Stimulated activated CD4-positive, alpha-beta T cell treated with anti-CD3 and anti-CD28 coated beads, TNF-alpha, amount 100 ng/mL, for 48 hours (primary cell): ENCODE measurements around the gene AADACL4.

Source experiments
- DNase-seq, 3 donors: peaks; one replicate each; pipeline ENCODE4 v3.0.0-alpha.2; 2020; ENCODE audit warnings: low read depth in 3 of 3

Gene AADACL4

GRCh38 chr1:12613180-12613579, 30.7 kb upstream of the AADACL4 start:
- no peak for DNase-seq

- no peak for DNase-seq
Measured at GRCh38 chr1:12614402-12615158, 29.3 kb upstream of the AADACL4 start.

- DNase-seq = no peak
Measured at GRCh38 chr1:12615159-12615864, 28.6 kb upstream of the AADACL4 start.

- DNase-seq = no peak
Measured at GRCh38 chr1:12615865-12616708, 27.8 kb upstream of the AADACL4 start.

DNA sequence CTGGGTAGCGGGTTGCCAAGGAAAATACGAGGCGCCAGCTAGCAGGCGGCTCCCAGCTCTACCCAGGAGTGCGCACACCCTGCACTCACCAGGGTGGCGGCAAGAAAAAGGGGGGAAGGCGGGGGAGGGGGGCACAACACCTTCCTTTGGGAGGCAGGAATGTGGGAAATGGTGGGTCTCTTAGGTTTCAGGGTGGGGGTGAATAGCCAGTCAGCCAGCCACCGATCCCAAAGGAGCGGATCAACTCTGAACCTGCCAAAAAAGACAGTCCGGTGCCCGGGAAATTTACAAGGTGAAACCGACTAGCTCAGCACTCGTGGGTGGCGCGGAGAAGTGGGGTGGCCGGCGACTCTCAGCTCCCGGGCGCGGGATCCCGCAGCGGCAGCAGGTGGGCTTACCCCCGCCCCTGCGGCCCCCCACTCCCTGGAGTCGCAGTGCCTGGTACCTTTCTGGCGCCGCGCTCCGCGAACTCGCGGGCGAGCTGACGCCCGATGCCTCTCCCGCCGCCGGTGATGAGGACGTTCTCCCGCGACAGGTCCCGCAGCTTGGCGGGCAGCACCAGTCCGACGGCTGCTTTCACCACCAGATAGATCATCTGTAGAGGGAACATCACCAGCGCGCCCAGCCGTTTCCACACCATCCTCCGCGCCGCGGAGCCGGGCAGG, 27.0 kb upstream of the AADACL4 start:
- DNase-seq = no peak

DNA sequence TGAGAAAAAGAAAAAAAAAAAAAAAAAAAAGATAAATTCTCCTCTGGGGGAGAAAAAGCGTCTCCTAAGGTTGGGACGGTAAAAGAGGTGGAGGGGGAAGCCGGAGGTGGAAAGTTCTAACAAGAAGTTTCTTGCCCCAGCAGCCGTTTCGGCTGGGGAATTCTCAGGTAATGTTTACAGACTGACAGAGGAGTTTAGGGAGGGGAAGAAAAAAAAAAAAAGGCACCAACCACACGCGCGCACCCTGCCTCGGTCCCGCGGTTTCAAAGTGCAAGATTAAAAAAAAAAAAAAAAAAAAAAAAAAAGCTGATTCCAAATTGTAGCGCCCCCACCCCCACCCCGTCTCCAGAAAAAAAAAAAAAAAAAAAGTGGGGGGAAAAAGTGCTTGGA, 26.4 kb upstream of the AADACL4 start:
- DNase-seq = no peak

GRCh38 chr1:12617901-12618660, 25.8 kb upstream of the AADACL4 start, which contains the start of gene DHRS3:
Gene DHRS3 (minus strand): TSS chr1:12618210. CDS start chr1:12617348, 862 bp downstream.
- peak in 2 of 3 donors; percentile 55 to 60 for DNase-seq

DNA sequence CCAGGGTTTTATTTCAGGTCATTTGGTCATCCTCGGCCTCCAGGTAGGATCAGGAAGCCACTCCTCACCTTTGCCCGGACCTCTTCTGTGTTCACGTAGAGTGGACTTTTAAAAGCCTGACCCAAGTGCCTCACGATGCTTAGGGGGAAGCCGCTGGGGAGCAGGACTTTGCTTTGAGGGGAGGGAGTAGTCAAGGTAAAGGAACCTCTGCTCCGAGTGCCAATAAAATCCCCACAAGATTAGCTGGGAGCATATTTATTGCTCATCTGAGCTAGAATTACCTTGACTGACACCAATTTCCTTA, 25.3 kb upstream of the AADACL4 start:
- DNase-seq = no peak

DNA sequence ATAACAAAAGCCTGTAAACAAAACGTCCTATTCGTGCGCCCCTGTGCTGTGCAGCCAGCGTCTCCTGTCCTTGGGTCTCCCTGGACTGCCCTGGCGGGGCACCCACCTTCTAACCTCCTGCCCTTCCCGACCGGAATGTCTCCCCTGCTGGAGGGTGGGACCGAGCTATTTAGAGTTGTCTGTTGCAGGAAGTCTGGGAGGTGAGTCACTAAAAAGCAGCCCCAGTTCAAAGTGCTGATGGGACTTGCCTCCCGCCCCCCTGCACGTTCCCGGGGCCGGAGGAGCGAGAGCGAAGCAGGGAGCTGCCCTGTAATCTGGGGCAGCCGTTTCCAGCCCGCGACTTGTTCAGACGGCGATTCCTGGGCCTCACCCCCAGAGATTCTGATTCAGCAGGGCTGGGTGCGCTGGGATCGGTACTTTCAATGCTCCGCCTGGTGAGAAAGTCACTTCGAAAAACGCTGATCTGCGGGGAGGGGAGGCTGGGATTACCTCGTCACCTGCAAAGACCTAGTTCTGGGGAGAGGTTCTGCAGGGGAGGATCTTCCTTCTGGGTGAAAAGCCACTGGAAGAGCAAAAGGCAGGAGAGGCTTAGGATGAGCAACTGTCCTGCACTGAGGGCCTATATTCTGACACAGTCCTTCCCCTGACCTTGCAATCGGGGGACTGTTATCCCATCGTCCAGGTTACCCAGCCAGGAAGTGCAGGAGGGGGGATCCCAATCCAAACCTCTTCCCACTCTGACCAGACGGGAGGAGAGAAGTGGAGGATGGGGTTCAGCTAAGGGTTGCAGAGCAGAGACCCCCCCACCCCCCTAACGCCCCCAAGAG, 24.7 kb upstream of the AADACL4 start:
- peak; percentile 60 to 71 (median 62) for DNase-seq

- peak; percentile 62 to 73 (median 70) for DNase-seq
Measured at GRCh38 chr1:12619792-12620487, 23.9 kb upstream of the AADACL4 start.

DNA sequence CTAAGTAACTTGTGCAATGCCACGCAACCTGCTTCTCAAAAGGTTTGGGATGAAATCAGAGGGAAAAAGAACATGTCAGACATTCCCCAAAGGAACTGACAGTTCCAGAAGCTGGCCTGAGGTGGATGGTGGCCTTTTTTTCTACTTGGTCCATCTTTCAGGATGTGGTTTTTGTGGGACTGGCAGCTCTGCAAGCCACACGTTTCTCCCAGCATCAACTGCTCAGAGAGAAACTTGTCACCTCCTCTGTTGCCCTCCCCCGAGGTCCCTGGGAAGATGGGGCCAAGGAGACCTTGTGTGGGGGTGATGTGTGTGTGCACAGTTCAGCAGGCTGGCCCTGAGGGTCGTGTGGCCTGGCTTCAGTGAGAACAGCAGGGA, 23.4 kb upstream of the AADACL4 start:
- no peak for DNase-seq

DNA sequence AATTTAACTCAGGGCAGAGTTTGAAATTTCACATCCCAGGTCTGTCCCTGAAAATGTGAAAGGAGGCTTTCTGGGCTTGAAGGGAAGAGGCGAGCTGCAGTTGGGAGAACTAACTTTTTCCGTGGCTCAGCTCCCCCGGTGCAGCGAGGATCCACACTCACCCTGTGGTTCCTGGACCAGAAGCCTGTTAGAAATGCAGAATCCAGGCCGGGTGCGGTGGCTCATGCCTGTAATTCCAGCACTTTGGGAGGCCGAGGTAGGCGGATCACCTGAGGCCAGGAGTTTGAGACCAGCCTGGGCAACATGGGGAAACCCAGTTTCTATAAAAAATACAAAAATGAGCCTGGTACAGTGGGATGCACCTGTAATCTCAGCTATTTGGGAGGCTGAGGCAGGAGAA, 23.0 kb upstream of the AADACL4 start:
- no peak for DNase-seq

- DNase-seq = no peak
Measured at GRCh38 chr1:12621346-12622335, 22.2 kb upstream of the AADACL4 start.

DNA sequence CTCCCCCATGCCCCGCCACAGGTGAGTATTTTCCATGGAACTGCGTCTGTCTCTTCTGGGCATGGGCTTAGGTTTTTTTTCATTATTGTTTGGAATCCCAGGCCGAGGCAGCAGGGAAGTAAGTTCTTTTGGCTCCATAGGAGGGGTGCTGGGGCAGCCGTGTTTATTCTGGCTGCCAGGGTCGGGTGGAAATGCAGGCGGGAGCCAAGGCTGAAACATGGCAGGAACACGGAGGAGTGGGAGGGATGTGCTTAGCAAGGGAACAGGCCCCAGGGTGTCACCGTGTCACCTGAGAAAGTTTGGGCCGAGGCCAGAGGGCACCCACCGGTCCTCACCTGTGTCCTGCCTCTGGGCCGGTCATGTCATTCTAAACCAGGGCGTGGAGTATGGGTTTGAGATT, 21.4 kb upstream of the AADACL4 start:
- DNase-seq = no peak

GRCh38 chr1:12625276-12625675, 18.6 kb upstream of the AADACL4 start:
- DNase-seq = no peak

DNA sequence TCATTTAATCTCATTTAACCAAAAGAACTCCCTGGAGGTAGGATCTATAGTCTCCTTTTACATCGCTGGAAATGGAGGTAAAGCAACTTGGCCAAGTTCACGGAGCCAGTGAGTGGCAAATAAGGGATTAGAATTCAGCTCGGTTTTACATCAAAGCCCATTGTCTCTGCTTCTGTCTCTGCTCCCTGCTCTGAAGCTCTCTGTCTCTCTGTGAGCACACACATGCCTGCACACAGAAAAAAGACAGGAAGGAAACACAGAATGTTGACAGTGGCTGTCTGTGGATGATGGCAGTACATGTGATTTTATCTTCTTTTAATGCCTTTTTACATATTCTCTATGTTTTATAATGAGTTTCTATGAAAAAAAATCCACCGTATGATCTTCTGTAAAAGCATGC, 17.0 kb upstream of the AADACL4 start:
- DNase-seq = no peak

DNA sequence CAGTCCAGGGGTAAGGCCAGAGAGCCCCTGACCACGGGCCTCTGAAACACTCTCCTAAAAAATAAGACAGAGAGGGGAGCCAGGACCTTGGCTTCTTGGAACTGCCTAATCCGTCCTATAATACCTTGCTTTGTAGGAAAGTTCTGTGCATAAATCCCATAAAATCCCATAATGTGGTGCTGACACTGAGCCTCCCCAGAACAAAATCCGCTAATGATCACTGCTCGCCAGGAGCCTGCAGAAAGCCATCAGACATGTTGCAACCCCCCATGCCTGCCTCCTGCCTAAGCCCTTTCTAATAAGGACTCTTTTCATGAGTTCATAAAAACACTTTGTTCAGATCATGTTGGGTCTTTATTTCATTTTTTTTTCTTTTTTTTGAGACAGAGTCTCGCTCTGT, 16.6 kb upstream of the AADACL4 start:
- DNase-seq = no peak

GRCh38 chr1:12629511-12629956, 14.4 kb upstream of the AADACL4 start:
- no peak for DNase-seq
